ENCODE results near the gene FPR2.
"Not testable (repeated sequence)": the region's sequence is repeated elsewhere in the genome, so short reads cannot be mapped to it uniquely, and the experiment has no call there.

The FPR2 gene, protein sequence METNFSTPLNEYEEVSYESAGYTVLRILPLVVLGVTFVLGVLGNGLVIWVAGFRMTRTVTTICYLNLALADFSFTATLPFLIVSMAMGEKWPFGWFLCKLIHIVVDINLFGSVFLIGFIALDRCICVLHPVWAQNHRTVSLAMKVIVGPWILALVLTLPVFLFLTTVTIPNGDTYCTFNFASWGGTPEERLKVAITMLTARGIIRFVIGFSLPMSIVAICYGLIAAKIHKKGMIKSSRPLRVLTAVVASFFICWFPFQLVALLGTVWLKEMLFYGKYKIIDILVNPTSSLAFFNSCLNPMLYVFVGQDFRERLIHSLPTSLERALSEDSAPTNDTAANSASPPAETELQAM

GRCh38 chr19:51760697-51761356 is at the start of gene FPR2:
FPR2 (plus strand) TSS chr19:51761180; CDS start chr19:51768659, 7,479 bp downstream.
- DNase-seq (ENCODE audit: low read depth): no peak

GRCh38 chr19:51711702-51712101 is 49.3 kb upstream of the FPR2 start:
- no peak for DNase-seq (ENCODE audit: low read depth)

DNA sequence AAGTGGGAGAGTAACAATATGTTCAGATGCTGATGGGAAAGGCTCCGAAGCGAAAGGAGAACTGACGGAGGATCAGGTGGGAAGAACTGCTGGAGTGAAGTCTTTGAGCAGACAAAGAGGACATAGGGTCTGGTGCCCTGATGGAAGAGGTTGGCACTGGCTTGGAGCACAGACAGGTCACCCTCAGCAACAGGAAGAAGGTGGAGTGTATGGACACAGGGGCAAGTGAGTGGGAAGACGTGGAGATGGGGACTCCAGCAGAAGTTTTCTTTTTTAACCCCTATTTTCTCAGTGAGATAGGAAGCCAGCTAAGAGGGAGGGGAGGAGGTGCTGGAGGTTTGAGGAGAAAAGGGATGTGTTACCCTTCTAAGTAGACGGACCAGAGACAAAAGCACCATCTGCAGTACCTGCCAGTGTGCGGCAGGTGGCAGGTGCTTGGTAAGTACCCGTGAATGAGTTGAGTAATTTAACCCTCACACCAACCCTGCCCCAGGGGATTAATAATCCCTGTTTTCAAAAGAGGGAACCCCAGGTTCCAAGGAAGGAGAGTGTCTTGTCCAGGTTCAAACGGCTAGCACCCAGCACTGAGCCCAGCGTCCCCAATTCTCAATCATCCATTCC is 48.4 kb upstream of the FPR2 start:
- no peak for DNase-seq (ENCODE audit: low read depth)

DNA sequence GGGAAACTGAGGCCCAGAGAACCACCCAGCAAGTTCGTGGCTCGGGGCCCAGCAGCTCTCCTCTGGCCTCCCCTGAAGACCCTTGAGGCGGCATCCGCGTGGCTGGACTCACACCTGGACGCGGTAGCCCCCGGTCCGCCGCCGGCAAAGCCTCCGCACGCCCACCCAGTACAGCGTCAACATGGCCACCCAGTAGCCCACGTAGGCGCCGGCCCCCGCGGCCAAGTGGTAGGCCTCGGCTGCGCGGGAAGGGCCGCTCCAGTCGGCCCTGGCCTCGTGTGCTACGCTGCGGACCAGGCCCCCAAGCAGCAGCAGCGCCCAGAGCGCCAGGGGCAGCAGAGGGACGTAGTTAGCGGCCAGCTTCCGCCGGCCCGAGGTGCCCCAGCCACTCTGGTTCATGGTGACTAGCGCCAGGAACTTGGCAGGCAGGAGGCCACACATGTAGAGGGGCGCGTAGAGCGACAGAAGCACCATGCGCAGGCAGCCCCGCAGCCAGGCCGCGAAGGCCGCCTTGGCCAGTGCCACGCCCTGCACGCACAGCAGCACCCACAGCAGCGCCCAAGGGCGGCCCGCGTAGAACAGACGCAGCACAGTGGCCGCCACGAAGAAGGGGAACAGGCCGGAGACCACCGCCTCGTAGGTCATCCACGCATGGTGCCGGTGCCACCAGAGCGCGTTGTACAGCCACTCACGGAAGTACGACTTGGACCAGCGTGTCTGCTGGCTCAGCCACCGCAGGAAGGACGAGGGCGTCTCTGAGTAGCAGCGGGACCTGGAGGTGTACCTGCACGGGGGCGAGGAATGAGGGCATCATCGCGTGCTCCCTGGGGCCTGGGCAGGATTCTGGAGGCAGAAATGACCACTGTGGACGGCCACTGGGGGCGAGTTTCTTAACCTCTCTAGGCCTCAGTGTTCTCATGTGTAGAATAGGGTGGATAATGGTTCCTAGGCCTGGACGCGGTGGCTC is 47.4 kb upstream of the FPR2 start:
- DNase-seq (ENCODE audit: low read depth): no peak

DNA sequence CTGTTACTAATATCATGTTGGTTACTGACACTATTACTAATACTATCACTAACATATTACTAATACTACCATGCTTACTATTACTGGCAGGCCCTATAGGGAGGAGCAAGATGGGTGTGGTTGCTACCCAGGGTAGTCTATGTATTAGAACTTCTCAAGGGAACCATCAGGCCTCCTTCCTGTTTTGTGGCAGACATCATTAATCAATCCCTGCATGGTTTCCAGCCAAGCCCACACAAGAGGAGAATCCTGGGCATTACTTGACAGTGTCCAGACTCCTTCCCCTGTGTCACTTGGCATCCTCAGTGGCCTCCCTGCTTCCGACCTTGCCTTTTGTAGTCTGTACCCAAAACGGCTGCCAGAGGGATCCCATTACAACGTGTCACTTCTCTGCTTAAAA is 46.1 kb upstream of the FPR2 start:
- DNase-seq (ENCODE audit: low read depth): no peak

- no peak for DNase-seq (ENCODE audit: low read depth)
Observed at GRCh38 chr19:51715850-51716249, 45.1 kb upstream of the FPR2 start.

GRCh38 chr19:51716925-51717324 is 44.1 kb upstream of the FPR2 start:
- DNase-seq (ENCODE audit: low read depth): no peak

GRCh38 chr19:51719251-51719988 is 41.6 kb upstream of the FPR2 start:
- DNase-seq (ENCODE audit: low read depth): no peak

DNA sequence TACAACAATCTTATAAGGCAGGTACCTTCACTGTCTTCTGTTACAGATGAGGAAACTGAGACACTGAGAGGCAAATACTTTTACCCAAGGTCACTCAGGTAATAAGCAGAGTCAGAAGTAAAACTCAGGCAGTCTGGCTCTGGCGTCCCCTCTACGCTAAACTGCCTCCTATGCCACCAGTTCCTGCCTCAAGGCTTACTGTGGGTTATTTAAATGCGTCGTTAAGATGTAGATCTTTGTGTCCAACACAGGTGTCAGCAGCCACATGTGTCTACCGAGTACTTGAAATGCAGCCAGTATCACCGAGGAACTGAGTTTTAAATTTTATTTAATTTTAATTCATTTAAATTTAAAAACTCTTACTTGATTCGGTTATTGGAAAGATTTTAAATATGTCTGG is 39.1 kb upstream of the FPR2 start:
- no peak for DNase-seq (ENCODE audit: low read depth)

DNA sequence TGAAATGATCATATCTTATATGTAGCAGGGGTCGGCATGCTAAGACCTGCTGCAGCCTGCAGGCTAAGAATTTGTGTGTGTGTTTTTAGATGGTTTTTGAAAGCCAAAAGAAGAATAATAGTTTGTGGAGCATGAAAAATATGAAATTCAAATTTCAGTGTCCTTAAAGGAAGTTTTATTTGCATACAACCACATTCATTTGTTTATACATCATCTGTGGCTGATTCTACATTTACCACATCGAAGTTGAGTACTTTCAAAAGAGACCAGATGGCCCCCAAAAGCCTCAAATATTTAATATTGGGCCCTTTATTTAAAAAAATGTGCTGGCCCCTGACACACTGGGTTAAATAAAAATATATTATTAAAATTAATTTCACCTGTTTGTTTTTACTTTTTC is 38.5 kb upstream of the FPR2 start:
- no peak for DNase-seq (ENCODE audit: low read depth)

GRCh38 chr19:51724543-51724942 is 36.4 kb upstream of the FPR2 start:
- DNase-seq (ENCODE audit: low read depth): no peak

DNA sequence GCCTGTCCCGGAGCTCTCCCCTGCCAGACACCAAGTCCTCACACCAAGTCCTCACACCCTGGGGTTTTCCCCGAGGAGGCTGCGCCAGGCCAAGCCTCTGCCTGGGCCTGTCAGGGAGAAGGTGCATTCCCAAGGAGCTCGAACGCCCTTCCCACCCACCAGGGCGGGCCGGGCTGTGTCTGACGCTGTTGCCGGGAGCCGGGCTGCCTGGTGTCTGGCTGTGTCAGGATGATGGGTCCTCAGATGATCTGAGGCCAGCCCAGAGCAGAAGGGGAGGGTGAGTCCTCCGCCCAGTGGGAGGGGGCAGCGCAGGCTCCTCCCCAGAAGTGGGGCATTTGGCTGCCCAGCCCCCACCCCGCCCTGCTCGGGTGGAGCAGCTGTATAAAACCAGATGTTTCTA is 34.9 kb upstream of the FPR2 start:
- DNase-seq (ENCODE audit: low read depth): no peak

- DNase-seq (ENCODE audit: low read depth): no peak
Observed at GRCh38 chr19:51727349-51727880, 33.6 kb upstream of the FPR2 start.

- no peak for DNase-seq (ENCODE audit: low read depth)
Observed at GRCh38 chr19:51729781-51730180, 31.2 kb upstream of the FPR2 start.

- DNase-seq (ENCODE audit: low read depth): no peak
Observed at GRCh38 chr19:51733742-51734522, 27.0 kb upstream of the FPR2 start.

- no peak for DNase-seq (ENCODE audit: low read depth)
Observed at GRCh38 chr19:51735759-51736449, 25.1 kb upstream of the FPR2 start.

GRCh38 chr19:51737389-51737788 is 23.6 kb upstream of the FPR2 start:
- no peak for DNase-seq (ENCODE audit: low read depth)

DNA sequence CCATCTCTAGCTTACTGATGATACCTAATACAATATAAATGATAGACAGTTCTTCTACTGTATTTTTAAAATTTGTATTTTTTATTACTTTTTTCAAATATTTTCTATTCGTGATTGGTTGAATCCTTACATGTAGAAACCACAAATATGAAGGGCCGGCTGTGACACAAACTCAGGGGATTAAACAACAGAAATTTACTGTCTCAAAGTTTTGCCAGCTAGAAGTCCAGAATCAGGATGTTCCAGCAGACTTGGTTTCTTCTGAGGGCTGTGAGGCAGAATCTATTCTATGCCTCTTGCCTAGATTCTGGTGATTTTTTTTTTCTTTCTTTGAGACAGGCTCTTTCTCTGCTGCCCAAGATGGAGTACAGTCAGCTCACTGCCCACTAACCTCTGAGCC is 23.1 kb upstream of the FPR2 start:
- DNase-seq (ENCODE audit: low read depth): no peak

DNA sequence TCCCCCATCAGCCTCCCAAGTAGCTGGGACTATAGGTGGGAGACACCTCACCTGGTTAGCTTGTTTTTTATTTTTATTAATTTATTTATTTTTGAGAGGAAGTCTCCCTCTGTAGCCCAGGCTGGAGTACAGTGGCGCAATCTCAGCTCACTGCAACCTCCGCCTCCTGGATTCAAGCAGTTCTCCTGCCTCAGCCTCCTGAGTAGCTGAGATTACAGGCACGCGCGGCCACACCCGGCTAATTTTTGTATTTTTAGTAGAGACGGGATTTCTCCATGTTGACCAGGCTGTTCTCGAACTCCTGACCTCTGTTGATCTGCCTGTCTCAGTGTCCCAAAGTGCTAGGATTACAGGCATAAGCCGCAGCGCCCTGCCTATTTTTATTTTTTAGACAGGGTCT is 22.5 kb upstream of the FPR2 start:
- not testable (repeated sequence) for DNase-seq (ENCODE audit: low read depth)

Data from T-helper 22 cell (primary cell).